Islet precursor cell (in vitro differentiated cells): ENCODE results near the gene NKG7.

Experiments
- DNase-seq: peaks from one replicate; pipeline ENCODE4 v3.0.0-alpha.2; 2018

Gene NKG7

GRCh38 chr19:51389143-51389542 lies 16.7 kb upstream of the NKG7 start:
- DNase-seq, result no peak

DNA sequence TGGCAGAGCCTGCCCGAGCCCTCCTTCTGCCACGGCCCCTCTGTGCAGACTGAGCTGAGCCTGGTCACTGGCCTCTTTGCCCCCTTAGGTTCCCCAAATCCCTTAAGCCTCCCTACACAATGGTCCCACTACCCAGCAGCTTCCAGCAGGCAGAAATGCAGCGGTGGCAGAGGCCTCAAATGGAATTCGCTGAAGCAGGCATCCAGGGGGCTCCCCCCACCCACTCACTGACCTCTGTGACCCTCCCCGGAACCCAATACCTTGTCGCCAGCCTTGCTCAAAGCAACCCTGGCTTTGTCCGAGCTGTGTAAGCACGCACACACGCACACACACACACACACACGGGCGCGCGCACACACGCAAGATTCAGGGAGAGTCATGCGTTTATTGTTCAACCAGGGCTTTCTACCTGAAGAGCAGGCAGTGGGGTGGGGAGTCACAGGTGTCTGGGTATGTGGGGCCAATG lies 15.5 kb upstream of the NKG7 start, which contains the start of gene LIM2:
LIM2 (minus strand) TSS at position 51 of the 466 bp plus-strand sequence. CDS start 531 bp downstream, outside the sequence.
- DNase-seq, result no peak

GRCh38 chr19:51386882-51387520 lies 14.5 kb upstream of the NKG7 start:
- no peak for DNase-seq

- no peak for DNase-seq
These were observed 9.6 kb upstream of the NKG7 start for GRCh38 chr19:51382004-51382403.

GRCh38 chr19:51380379-51380778 lies 7.9 kb upstream of the NKG7 start:
- no peak for DNase-seq

DNA sequence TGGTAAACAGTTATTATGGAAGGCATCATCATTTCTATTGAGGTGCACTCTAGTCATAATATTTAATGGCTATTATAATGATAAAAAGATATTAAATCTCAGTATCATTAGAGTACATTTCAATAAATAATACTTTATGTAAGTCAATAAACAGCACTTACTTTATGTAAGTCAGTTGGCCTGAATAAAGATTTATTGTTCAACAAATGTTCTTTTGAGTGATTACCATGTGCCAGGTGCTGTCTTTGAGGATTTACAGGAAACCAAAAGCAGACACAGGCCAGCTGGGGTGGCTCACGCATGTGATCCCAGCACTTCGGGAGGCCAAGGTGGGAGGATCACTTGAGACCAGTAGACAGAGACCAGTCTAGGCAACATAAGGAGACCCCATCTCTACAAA lies 5.0 kb upstream of the NKG7 start:
- no peak for DNase-seq

- DNase-seq, result no peak
These were observed 3.2 kb upstream of the NKG7 start for GRCh38 chr19:51375504-51376221.

DNA sequence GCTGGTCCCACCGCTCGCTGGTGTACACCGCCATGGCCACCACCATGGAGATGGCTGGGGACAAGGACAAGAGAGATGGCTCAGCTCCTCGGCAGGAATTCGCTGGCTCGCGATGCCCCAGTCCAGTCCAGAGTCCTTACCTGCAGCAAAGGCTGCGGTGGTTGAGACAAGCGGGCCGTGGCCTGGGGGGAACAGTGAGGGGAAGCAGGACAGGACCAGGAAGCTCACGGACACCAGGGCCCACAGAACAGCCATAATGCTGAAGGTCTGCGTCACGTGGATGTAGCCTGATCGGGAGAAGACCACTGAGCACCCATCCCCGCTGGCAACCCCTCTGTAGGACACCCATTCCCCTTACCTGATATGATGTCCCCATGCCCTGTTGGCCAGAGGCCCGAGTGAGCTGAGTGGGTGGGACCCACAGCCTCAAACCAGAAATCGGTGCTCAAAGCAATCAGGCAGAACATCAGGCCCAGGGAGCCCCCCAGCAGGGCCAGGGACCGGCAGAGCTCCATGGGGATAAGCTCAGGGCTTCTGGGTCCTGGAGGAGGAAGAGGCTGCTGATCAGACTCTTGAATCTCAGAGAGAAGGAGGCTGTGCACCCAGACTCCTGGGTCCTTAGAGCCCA lies 319 bp downstream of the NKG7 start:
- DNase-seq, result no peak

DNA sequence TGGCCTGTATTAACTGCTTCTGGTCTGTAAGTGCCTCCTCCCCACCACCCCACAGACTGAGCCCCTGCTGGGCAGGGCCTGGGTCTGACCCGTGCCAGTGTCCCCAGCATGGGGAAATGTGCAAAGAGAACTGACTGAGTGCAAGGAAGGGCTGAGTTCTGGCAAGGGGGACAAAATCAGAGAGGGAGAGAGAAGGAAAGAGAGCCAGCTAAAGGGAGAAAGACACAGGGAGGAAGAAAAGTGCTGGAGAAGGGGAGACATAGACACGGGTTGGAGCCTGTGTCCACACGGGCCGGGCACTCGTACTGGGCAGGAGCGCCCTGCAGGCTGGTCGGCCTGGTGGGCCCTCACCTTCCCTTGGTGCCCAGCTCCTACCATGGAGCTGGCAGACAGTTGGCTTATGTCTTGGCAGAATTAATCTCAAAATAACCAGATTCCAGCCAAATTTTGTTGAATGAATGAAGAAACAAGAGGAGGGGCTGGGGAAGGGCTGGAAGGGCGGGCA lies 1.2 kb downstream of the NKG7 start:
- no peak for DNase-seq

DNA sequence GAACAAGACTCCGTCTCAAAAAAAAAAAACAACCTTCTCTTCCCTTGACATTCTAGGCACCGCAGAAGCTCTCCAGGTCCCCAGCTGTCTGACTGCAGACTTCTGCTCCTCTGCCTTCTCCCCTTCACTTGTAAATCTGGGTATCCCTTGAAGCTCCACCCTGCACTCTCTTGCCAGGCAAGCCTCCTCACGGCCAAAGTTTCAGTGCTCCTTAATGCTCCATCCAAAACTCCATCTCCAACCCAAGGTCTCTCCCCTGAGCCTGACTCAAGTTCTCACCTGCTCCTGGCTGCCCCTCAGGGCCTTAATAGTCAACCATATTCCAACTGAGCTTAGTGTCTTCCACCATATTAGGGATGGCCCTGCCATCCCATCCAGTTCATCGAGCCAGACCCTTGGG lies 2.2 kb downstream of the NKG7 start:
- DNase-seq, result no peak

GRCh38 chr19:51368366-51369282 lies 3.8 kb downstream of the NKG7 start, which contains the start of gene CLDND2:
Gene CLDND2, minus strand, starts transcription at chr19:51369003. Its CDS starts 426 bp downstream, at chr19:51368577.
- peak; percentile 87 for DNase-seq

DNA sequence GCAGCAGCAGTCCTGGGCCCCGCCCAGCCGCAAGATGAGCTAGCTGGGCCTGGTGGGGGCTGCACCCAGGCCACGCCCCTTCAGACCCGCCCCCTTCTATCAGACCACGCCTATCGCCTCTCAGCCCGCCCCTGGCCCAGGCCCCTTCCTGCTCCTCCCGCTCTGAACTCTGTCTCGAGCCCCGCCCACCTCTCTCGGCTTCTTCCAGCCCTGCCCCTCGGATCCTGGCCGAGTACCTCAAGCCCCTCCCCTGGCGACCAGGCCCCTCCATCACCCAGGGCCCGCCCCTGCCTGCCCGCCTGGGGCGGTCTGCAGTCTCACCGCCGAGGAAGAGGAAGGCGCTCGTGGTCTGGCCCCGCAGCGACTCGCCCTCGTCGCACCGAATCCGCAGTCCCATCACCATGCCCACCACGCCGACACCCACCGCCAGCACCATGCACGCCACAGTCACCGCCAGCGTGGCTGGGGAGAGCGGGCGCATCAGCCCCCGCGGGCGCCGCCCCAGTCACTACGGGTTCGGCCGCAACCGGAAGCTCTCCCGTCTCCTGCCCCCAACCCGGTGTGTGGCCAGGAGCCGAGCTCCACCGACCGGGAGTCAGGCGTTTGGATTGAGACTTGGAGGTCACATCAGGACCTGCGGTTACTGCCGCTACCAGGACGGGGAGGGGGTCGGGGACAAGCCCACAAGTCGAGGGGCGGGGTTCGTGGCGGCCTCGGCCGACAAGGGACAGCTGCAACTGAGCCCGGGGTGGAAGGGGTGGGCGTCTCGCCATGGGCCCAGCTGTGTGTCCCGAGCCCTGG lies 4.7 kb downstream of the NKG7 start:
- peak; percentile 100 for DNase-seq

GRCh38 chr19:51367255-51367564 lies 5.2 kb downstream of the NKG7 start:
- DNase-seq, result no peak

DNA sequence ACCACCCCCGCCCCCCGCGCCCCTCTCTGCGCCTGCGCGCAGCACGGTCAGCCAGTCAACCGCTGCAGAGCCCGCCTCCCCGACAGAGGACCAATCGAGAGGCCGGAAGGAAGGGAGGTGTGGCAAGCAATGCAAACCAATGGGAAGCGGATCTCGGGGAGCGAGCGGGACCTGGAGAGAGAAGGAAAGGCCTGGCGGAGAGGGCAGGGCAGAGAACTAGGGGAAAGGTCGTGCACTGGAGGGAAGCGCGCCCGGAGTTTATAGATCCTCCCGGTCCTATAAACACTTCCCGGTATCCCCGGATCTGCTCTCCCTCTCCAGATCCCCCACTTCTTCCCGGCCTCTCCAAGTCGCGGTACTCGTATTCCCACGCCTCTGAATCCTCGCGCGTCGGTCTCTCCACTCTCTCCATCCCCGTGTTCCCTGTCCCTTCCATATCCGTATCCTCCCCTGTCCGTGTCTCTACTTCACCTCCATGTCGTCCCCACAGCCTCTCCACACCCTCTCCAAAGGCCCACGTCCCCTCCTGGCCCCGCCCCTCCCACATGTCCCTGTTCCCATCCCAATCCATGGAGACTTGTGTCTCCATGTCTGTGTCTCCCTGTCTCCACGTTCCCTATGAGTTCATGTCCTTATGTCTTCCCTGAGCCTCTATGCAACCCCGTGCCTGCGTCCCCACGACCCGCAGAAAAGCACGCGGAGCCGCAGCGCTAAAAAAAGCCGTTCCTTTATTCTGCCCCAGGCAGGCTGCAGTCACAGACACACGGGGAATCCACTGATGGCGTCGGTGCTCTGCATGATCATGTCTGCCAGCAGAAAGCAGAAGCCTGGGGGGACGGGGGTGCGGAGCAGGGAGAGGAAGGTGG lies 5.8 kb downstream of the NKG7 start:
- DNase-seq, result peak; percentile 100

GRCh38 chr19:51365965-51366388 lies 6.5 kb downstream of the NKG7 start, which contains the start of gene ETFB:
Gene ETFB, minus strand, starts transcription at chr19:51366388. Its CDS starts 62 bp downstream, at chr19:51366326.
- no peak for DNase-seq

GRCh38 chr19:51365211-51365964 lies 7.1 kb downstream of the NKG7 start:
- DNase-seq, result peak; percentile 66

- peak; percentile 71 for DNase-seq
These were observed 8.0 kb downstream of the NKG7 start for GRCh38 chr19:51364200-51365106.

- no peak for DNase-seq
These were observed 11.2 kb downstream of the NKG7 start for GRCh38 chr19:51361239-51361638.

GRCh38 chr19:51359294-51359693 lies 13.2 kb downstream of the NKG7 start:
- peak; percentile 63 for DNase-seq
